IPS-18c (cell line): ENCODE measurements around the gene TUBB4B.

ENCODE experiments used
- H3K4me3 ChIP-seq: 2 replicates; pipeline ENCODE4 v1.7.0; 2013; ENCODE audit warnings: low read depth, mild to moderate bottlenecking, low read length, moderate library complexity; ENCODE audit not compliant: insufficient read depth
- H3K9me3 ChIP-seq: one replicate; pipeline ENCODE4 v1.6.1; 2013; ENCODE audit warnings: mild to moderate bottlenecking, low read length, moderate library complexity; ENCODE audit not compliant: control insufficient read depth, insufficient read depth

TUBB4B gene

DNA sequence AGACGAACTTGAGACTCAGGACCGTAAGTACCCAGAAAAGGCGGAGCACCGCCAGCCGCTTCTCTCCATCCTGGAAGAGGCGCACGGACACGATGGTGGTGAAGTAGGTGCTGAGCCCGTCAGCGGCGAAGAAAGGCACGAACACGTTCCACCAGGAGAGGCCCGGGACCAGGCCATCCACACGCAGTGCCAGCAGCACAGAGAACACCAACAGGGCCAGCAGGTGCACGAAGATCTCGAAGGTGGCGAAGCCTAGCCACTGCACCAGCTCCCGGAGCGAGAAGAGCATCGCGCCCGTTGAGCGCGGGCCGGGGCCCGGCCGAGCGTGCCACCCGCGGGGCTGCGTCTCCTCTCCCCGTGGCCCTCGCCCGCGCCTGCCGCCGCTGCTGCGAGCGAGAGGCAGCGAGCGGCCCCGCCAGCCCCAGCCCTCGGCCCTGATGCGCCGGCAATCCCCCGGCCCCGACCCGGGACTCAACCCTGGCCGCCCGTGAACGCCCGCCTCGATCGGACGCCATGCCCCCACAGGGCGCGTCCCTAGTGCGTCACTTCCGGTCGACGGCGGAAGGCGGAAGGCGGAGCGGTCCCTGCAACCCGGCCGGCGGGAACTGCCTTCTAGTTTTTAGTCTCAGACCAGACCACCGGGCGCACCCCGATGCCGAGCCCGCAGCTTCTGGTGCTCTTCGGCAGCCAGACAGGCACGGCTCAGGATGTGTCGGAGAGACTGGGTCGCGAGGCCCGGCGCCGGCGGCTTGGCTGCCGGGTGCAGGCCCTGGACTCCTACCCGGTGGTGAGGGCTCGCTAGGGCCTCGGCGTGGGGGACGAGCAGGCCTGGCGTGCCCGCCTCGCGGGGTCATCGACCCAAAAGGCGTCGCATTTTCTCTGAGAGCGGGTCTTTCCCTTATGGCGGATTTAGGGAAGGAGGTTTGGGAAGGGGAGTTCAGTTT lies 35.7 kb upstream of the TUBB4B start, which contains the start of the genes NDOR1 and TMEM203:
Gene NDOR1 (plus strand): TSS at position 575 of the 944 bp plus-strand sequence. CDS start 78 bp downstream, at position 653.
Gene TMEM203 (minus strand): TSS at position 523 of the 944 bp plus-strand sequence. CDS start 234 bp downstream, at position 289.
- Histone ChIP-seq H3K4me3 (peak within 1 kb of the TSS; percentile 68), H3K9me3 (no peaks in the 10 kb centered on the region)

DNA sequence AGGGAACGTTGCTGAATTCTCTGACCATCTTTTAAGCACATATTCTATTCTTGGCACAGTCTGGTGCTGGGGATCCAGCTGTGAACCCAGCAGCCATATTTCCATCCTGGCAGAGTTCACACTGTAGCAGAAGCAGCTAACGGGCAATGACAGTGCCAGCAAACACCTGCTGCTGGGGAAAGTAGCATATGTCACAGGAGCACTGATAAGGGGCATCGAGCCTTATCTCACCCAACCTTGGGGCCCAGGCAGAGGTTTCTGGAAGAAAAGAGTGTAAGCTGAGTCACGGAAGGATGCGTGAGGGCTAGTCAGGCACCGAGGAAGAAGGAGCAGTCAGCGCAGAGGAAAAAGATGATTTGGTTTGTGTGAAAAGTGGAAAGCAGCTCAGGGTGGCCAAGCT lies 34.5 kb upstream of the TUBB4B start:
- Histone ChIP-seq H3K4me3 (peak overlapping the region; percentile 68), H3K9me3 (no peaks in the 10 kb centered on the region)

DNA sequence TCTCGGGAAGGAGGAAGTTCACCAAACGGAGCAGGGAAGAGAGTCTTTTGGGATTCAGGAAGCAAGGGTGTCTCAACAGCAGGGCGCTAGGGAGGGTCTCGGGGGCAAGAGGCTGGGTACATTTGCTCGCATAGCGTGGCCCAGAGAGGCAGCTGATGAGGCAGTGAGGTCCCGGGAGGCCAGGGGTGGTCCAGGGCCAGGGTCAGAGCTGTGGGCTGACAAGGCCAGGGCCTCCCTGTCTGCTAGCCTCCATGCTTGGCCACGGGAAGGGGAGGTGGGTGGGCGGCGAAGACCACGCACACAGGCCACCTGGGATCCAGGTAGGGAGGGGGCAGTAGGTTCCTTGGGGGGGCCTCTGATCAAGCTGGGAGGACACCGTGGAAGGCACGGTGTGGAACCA lies 29.6 kb upstream of the TUBB4B start:
- no peak overlapping the region for H3K4me3 ChIP-seq
- peaks cover 2% of the 10 kb centered on the region for H3K9me3 ChIP-seq

DNA sequence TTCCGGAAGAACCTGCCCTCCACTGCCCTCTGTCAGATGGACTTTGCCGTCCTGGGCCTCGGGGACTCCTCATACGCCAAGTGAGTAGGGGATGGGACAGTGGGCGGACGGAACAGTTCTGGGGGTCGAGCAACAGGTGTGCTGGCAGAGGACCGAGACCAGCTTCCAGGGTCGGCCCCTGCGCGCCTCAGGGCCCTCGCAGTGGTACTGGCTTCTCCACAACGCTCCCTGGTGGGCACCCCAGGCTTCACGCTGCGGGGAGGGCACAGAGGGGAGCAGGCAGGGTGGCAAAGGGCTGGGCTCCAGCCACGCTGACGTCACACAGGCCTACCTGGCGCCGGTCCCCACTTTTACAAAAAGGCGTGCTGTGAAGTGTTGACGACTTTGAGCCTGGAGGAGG lies 28.6 kb upstream of the TUBB4B start:
- peaks cover 2% of the 10 kb centered on the region for H3K9me3 ChIP-seq
- no peak overlapping the region for H3K4me3 ChIP-seq

DNA sequence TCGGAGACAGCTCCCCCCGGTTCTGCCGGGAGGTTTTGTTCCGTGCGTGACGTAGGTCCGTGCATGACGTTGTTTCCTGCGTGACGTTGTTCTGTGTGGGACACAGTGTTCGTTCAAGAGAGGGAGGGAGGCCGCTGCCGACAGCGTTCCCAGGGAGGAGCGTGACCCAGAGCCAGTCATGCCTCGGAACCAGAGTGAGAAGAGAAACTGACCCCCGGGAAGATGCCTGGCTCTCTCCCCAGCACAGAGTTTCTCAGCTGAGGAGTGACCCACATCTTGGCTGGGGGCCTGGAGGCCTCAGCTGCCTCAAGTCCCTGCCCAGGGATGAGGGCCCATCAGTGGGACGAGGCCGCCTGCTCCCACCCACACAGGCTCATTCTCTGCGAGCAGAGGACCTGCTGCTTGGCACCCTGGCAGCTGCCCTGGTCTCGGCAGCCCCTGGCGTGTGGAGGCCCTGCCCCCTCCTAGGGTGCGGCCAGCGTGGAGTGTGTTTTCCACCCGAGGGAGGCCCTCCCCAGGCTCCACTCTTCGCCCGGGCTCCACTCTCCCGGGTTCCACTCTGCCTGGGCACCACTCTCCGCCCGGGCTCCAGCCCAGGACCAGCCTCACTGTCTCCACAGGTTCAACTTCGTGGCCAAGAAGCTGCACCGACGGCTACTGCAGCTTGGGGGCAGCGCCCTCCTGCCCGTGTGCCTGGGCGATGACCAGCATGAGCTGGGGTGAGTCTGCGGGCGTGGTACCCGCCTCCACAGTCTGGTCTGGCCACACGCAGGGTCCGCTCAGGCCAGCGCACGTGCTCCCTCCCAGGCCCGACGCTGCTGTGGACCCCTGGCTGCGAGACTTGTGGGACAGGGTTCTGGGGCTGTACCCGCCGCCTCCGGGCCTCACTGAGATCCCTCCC lies 27.7 kb upstream of the TUBB4B start:
- Histone ChIP-seq H3K9me3 (peaks cover 2% of the 10 kb centered on the region), H3K4me3 (no peak overlapping the region; the same call in 1 of the 2 replicates)

DNA sequence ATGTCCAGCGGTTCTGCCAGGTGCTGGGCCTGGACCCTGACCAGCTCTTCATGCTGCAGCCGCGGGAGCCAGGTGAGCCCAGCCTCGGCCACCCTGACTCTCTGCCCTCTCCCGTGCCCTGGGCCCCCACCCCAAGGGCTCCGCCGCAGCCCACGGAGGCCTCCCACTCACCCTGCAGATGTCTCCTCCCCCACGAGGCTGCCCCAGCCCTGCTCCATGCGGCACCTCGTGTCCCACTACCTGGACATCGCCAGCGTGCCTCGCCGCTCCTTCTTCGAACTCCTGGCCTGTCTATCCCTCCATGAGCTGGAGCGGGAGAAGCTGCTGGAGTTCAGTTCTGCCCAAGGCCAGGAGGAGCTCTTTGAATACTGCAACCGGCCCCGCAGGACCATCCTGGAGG lies 26.5 kb upstream of the TUBB4B start:
- no peak overlapping the region for H3K4me3 ChIP-seq
- peaks cover 2% of the 10 kb centered on the region for H3K9me3 ChIP-seq

DNA sequence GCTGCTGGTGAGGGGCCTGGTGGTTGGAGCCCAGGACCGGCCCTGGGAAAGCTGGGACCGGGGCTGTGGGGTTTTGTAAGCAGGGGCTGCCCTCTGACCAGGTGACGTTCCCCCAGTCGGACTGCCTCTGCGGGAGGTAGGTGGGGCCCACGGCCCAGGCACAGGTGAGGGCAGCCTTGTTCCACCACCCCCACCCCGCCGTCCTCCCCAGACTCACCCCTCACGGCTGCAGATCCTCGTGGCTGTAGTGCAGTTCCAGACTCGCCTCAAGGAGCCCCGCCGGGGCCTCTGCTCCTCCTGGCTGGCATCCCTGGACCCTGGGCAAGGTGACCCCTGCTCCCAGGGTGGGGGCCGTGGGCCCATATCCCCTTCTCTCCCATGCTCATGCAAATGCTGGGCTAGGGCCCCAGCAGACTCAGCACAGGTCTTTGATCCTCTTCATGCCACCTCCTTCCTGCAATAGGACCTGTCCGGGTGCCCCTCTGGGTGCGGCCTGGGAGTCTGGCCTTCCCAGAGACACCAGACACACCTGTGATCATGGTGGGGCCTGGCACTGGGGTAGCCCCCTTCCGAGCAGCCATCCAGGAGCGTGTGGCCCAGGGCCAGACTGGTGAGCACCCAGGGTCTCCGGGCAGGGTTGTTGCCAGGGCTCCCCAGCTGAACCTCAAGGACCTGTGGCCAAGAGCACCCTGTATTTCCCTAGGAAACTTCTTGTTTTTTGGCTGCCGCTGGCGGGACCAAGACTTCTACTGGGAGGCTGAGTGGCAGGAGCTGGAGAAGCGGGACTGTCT lies 25.7 kb upstream of the TUBB4B start:
- H3K9me3 ChIP-seq, result peaks cover 2% of the 10 kb centered on the region
- H3K4me3 ChIP-seq, result no peak overlapping the region

DNA sequence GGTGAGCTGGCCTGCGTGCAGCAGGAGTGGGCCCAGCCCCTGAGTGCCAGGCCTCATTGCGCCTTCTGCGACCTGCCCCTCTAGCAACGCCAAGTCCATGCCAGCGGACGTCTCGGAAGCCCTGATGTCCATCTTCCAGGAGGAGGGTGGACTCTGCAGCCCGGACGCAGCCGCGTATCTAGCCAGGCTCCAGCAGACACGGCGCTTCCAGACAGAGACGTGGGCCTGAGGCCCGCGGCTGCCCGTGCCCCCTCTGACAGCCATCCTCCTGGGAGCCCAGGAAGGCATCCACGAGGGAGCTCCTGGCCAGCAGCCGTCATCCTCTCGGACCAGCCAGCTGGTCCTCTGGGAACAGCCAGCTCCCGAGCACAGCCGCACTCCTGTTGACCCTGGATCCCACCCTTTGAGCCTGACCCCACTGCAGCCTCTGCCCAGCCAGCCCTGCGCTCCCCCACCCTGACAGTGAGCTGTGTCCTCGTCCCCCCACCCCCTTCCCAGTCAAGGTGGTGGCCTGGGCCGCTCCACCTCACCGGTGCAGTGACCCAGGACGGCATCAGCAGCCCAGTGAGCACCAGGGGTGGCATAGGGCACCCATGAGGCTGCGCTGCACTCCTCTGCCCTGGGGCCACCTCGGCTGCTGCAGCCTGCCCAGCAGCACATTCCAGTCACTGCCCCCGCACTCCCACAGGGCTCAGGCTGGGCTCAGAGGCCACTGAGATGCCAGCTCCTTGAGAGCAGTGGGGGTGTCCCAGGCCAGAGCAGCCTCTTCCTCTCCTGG lies 24.7 kb upstream of the TUBB4B start:
- Histone ChIP-seq H3K9me3 (peaks cover 2% of the 10 kb centered on the region), H3K4me3 (no peak overlapping the region; the same call in 1 of the 2 replicates)

DNA sequence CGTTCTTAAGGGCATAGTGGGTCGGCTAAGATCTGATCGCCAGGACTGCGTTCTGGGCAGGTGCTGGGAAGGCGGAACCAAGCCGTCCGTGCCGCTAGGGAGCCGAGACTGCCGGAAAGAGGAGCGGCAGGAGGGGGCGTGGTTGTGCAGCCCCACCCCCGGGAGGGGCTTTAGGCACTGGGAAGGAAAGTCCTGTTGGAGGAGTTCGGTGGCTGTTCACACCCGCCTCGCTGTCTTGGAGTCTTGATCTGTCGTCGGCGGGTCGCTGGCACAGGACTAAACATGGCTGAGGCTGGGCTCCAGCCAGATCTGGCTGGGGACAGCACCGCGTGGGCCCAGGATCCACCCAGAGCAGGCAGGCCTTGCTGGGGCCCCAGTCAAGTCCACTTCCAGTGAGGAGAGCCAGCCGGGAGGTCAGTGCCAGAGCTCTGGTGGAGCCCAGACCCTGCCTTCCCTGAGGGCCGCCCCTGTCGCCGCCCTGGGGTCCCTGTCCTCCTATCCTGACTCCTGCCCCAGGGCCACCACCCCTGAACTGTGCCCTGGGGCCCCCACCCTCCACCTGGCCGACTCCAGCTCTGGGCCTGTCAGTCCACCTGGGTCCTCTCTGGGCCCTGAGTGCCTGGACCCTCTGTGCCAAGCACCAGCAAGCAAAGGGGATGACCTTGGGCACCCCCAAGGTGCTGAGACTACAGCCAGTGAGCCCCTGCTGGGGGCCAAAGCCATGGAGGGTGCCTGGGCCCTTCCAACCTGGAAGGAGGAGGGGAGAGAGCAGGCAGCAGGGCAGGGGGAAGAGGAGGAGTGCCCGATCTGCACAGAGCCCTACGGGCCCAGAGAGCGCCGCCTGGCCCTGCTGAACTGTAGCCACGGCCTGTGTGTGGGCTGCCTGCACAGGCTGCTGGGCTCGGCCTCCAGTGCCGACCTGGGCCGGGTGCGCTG lies 23.5 kb upstream of the TUBB4B start:
- Histone ChIP-seq H3K9me3 (peaks cover 4% of the 10 kb centered on the region), H3K4me3 (no peak overlapping the region)

DNA sequence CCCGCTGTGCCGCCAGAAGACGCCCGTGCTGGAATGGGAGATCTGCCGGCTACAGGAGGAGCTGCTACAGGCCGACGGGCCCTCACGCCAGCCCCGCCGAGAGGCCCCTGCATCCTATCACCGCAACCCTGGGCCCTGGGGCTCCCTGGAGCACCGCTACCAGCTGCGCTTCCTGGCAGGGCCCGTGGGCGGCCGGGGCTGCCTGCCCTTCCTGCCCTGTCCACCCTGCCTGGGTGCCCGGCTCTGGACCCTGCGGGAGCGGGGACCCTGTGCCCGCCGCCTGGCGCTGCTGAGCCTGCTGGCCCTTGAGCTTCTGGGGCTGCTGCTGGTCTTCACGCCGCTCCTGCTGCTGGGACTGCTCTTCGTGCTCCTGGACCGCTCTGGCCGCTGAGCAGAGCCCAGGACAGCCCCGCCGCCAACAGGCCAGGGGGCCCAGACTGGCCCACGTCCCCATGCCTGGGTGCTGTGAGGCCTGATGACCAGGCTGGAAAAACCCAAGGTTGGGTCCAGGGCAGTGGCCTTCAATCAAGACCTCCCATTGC lies 22.8 kb upstream of the TUBB4B start:
- H3K9me3 ChIP-seq, result peaks cover 4% of the 10 kb centered on the region
- H3K4me3 ChIP-seq, result no peak overlapping the region

DNA sequence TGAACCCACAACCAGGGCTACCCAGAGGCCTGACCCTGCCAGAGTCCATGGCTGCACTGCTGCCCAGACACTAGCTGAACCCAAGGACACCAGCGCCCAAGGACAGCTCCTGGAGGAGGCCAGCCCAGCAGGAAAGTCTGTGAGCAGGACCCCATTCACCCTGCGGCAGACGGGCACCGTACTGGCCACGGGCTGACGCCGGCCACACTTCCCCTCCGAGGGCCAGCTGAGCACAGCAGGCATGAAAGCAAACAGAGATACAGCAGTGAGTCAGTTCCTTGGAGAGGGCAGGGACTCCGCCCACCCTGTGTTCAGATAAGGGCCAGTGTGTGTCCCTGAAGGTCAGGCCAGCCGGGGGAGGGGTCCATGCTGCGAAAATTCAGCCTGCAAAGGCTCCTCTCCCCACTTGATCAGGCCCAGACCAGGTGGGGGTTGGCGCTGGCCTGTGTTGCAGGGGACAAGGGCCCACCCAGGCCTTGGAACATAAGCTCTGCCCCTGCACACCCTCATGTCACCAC lies 22.3 kb upstream of the TUBB4B start:
- no peak overlapping the region; the same call in 1 of the 2 replicates for H3K4me3 ChIP-seq
- peaks cover 4% of the 10 kb centered on the region for H3K9me3 ChIP-seq

DNA sequence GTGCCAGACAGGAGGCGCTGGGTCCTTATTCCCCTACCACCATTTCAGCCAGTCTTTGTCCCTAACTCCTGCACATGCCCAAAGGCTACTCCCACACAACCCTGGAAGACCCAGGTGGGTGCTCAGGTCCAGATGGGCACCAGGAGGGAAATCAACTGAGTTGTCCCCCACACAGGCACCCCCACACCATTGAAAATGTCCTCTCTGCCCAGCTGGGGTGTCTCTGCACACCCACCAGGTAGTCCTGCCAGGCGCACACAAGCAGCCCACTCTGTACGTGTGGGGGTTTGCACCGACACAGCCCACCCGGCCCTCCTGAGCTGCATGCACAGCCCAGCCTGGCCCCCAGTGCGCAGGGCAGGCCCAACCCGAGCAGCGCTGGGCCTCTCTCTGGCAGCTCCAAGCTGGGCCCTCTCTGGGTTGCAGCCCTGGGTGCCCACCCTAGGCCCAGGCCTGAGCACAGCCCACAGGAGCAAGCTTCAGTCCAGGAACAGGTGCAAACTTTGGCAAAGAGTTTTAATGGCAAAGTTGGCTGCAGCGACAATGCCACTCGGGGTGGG lies 21.2 kb upstream of the TUBB4B start:
- H3K4me3 ChIP-seq, result no peak overlapping the region
- H3K9me3 ChIP-seq, result peaks cover 4% of the 10 kb centered on the region

DNA sequence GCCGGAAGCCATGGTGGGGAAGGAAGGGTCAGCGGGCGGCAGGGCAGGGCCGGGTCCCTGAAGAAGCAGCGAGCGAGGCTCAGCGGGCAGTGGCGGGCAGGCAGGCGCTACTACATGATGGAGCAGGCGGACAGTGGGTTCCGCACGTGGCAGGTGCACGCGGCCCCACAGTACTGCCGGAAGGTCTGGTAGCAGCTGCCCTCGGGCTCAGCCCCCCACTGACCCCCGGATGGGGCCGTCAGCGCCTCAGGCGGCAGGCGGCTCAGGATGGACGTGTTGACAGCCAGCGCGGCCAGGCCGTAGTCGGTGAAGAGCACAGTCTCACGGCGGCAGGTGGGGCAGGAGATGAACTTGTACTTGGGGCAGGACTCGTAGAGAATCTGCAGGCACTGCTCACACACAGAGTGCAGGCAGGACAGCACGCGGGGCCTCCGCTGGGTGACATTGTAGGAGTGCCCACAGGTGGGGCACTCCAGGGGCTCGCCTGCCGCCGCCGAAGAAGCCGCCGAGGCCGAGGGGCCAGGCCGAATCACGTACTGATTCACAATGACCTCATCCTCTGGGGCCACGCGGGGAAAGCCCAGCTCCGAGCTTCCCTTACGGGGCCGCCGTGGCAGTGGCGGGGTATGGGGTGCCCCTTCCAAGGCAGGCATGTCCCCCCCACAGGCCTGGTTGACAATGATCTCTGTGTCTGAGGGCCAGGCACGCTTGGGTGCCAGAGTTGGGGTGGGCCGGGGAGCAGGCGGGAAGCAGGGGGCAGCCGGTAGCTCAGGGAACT lies 20.6 kb upstream of the TUBB4B start:
- no peak overlapping the region for H3K4me3 ChIP-seq

DNA sequence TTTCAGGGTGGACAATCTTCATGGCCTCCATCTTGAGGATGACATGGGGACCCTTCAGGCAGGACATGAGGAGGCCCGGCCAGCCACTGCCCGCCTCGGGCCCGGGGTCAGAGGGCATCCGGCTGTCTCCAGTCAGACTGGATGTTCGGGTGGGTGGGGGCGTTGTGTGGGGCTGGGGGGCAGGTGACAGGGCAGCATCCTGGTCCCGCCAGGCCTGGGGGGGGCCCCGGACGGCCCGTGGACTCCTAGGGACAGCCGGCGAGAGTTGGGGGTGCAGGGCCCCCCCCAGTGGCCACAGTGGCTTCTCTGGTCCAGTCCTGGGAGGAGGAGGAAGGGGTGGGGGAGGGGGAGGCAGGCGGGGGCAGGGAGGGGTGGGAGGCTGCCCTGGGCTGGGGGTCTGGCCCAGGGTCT lies 20.0 kb upstream of the TUBB4B start:
- 0 out of 2 replicates have a peak overlapping the region, but pooled peaks have one; percentile 44 for H3K4me3 ChIP-seq
- H3K9me3 ChIP-seq, result peaks cover 2% of the 10 kb centered on the region

More for the DNA sequence above, 20.6 kb upstream of the TUBB4B start:
- H3K9me3 ChIP-seq, result peaks cover 2% of the 10 kb centered on the region
